HEK293T (cell line): ENCODE results near the gene AIFM1.

Source experiments
- ARNT ChIP-seq: fragments of 450-650 bp; IDR thresholded peaks from 2 replicates; pipeline ENCODE4 v1.6.1; 2017; ENCODE audit warnings: mild to moderate bottlenecking
- BHLHE40 ChIP-seq: fragments of 450-650 bp; IDR thresholded peaks from 2 replicates; pipeline ENCODE4 v1.6.1; 2016; ENCODE audit warnings: mild to moderate bottlenecking, moderate library complexity, borderline replicate concordance
- ELF4 ChIP-seq: fragments of 450-650 bp; IDR thresholded peaks from 2 replicates; pipeline ENCODE4 v1.6.1; 2017; ENCODE audit warnings: antibody characterized with exemption
- FOXK2 ChIP-seq: fragments of 450-650 bp; IDR thresholded peaks from 2 replicates; pipeline ENCODE4 v1.6.1; 2016; ENCODE audit warnings: mild to moderate bottlenecking
- FOXM1 ChIP-seq: fragments of 450-650 bp; IDR thresholded peaks from 2 replicates; pipeline ENCODE4 v1.6.1; 2017; ENCODE audit warnings: mild to moderate bottlenecking, borderline replicate concordance
- LEF1 ChIP-seq: fragments of 450-650 bp; IDR thresholded peaks from 2 replicates; pipeline ENCODE4 v1.6.1; 2017; ENCODE audit warnings: mild to moderate bottlenecking, borderline replicate concordance
- PKNOX1 ChIP-seq: fragments of 450-650 bp; IDR thresholded peaks from 2 replicates; pipeline ENCODE4 v1.6.1; 2016
- ZNF384 ChIP-seq: fragments of 450-650 bp; IDR thresholded peaks from 2 replicates; pipeline ENCODE4 v1.6.1; 2016

GRCh38 chrX:130124577-130124976 is 41.1 kb downstream of the AIFM1 start:
- TF ChIP-seq FOXK2 (no peak), PKNOX1 (no peak), ELF4 (no peak), BHLHE40 (no peak), ZNF384 (no peak), FOXM1 (no peak), ARNT (no peak), LEF1 (no peak)
